GM15510 (cell line): ENCODE data around the gene CCDC7.

Experiments used
- POLR2A ChIP-seq: IDR thresholded peaks from 3 replicates; pipeline ENCODE4 v1.6.1; 2011; ENCODE audit warnings: borderline replicate concordance; ENCODE audit not compliant: insufficient read length; ENCODE audit errors: extremely low read depth

The CCDC7 gene

GRCh38 chr10:32893434-32893833, 447.5 kb downstream of the CCDC7 start:
- no peak for TF ChIP-seq POLR2A

DNA sequence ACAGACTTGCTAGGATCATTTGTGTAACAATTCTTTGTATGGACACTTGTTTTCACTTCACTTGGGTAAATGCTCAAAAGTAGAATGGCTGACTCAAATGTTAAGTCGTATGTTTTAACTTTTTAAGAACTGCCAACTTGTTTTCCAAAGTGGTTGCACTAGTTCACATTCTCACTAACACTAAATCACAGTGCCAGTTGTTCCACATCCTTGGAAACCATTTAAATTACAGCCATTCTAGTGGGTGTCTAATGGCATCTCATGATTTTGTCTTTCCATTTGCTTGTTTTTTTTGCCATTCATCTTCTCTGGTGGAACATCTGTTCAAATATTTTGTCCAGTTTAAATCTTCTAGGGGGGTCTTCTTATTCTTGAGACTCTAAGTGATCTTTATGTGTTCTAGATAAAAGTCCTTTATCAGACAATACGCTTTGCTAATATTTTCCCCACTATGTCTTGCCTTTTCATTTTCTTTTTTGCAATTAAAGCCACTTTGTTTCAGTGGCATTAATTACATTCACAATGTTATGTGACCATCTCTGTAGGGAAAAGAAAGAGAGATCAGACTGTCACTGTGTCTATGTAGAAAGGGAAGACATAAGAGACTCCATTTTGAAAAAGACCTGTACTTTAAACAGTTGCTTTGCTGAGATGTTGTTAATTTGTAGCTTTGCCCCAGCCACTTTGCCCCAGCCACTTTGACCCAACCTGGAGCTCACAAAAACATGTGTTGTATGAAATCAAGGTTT, 448.1 kb downstream of the CCDC7 start:
- TF ChIP-seq POLR2A: no peak

- no peak for TF ChIP-seq POLR2A
Observed at GRCh38 chr10:32901815-32902214, 455.9 kb downstream of the CCDC7 start.

DNA sequence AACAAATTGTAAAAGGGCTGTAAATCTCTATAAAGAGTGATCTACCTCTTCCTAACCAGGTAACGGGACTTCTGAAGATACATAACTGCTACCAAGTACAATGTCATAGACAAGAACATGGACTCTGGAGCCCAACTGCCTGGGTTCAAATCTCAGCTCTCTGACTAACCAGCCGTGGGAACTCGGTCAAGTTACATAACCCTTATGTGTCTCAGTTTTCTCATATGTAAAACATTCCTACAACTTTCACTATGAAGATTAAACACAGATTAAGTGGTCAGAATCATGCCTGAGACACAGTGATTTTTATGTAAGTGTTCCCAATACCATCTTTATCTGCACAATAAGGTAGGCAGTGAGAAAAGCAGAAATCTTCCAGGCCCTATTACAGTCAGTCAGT, 459.5 kb downstream of the CCDC7 start:
- no peak for TF ChIP-seq POLR2A

GRCh38 chr10:32906595-32906994, 460.7 kb downstream of the CCDC7 start:
- no peak for TF ChIP-seq POLR2A

GRCh38 chr10:32909456-32909855, 463.5 kb downstream of the CCDC7 start:
- TF ChIP-seq POLR2A: no peak

DNA sequence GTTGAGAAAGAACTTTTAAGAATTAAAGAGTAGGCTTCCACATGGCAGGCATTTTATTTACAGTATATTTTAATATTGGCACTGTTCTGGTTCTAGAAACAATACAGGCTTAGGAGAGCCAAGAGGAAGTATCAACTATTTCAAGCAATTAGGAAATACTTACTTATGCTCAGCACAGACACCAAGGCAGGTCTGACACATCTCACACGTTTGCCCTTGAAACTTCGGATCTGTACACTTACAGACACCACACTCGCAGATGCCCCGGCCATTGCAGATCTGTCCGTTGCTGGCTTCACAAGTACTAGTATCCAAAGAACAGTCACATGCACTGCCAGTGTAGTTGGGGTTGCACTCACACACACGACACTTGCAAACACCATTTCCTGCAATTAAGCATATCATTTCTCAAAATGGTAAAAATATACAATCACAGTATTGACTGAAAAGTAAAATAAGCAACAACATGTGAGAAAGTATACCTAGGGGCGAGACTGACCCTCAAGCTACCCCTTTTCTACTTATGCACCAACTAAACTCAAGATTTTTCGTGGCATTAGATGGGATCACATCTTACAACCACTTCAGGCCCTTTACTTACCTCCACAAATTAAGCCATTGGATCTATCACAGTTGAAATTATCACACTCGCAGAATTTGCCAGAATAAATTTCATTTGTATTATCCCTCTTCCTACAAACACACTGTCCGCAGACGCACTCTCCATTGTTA, 465.5 kb downstream of the CCDC7 start:
- no peak for TF ChIP-seq POLR2A

DNA sequence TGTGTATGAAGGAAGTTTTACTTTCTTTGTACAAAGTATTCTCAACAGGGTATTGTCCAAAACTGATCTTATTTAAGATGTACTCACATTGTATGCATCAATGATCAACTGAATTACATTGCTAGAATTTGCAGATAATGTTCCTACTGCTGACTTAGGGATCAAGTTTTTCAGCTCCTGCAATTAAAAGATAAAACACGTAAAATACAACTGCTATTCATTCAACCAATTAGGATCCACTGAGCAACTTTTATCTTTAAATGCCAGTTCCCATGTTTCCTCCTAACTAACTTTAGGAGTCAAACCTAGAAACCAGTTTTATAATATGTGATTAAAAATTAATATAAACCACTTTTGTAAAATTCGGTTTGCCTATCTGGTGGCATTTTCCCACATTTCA, 476.2 kb downstream of the CCDC7 start:
- TF ChIP-seq POLR2A: no peak

DNA sequence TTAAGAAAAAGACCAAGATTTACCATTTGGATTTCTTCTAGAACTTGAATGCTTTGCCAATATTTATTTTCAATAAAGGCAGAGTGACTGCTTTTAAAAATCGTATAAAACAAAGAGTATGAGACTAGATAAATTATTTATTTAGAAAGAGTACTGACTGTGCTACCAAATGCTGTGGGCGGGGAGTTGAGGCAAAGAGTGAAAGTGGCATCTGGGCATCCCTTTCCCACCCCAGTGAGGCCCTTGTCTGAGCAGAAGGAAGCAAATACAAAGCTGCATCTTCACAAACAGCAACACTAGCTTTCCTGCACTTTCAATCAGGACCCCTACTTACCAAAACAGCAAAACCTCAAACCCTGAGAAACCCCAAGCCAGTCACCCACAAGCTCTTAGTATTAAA, 477.2 kb downstream of the CCDC7 start:
- no peak for TF ChIP-seq POLR2A

- TF ChIP-seq POLR2A: no peak
Observed at GRCh38 chr10:32923849-32924248, 477.9 kb downstream of the CCDC7 start.
